Immature natural killer cell (primary cell): ENCODE measurements around the gene TSTD2. TPM values are rescaled to one million over a fixed set of nuclear protein-coding genes. Genes with fewer than 3 reads are reported as not detected.
"Not testable (repeated sequence)": the region's sequence is repeated elsewhere in the genome, so short reads cannot be mapped to it uniquely, and the experiment has no call there.

Experiments
- DNase-seq, 3 donors: peaks; one replicate each; pipeline ENCODE4 v3.0.0; 2022; ENCODE audit warnings: mixed read lengths in 1 of 3
- H3K27ac Mint-ChIP-seq, 6 donors: one replicate each; pipeline ENCODE4 v1.8.0; 2020; ENCODE audit warnings: mixed read lengths in 6 of 6, mild to moderate bottlenecking in 5 of 6, inconsistent platforms in 4 of 6, moderate library complexity in 3 of 6
- H3K27me3 Mint-ChIP-seq, 3 donors: one replicate each; pipeline ENCODE4 v1.8.0; 2020 to 2021; ENCODE audit warnings: low read depth in 3 of 3, mild to moderate bottlenecking in 3 of 3, mixed read lengths in 3 of 3, moderate library complexity in 3 of 3, inconsistent platforms in 1 of 3
- H3K36me3 Mint-ChIP-seq, 3 donors: one replicate each; pipeline ENCODE4 v1.8.0; 2020; ENCODE audit warnings: mixed read lengths in 3 of 3, inconsistent platforms in 2 of 3, mild to moderate bottlenecking in 2 of 3
- H3K4me1 Mint-ChIP-seq, 2 donors: one replicate each; pipeline ENCODE4 v1.8.0; 2020; ENCODE audit warnings: inconsistent platforms in 2 of 2, mild to moderate bottlenecking in 2 of 2, mixed read lengths in 2 of 2, moderate library complexity in 1 of 2
- H3K4me3 Mint-ChIP-seq, 5 donors: one replicate each; pipeline ENCODE4 v1.8.0; 2020; ENCODE audit warnings: mild to moderate bottlenecking in 5 of 5, mixed read lengths in 5 of 5, inconsistent platforms in 3 of 5, moderate library complexity in 3 of 5
- H3K9me3 Mint-ChIP-seq, 6 donors: one replicate each; pipeline ENCODE4 v1.8.0; 2020; ENCODE audit warnings: mild to moderate bottlenecking in 6 of 6, mixed read lengths in 6 of 6, inconsistent platforms in 4 of 6, moderate library complexity in 3 of 6
- polyA plus RNA-seq, 3 donors: library from polyadenylated mRNA; unstranded; fragments of 300-500 nt; fragmentation: Illumina TruSeq; gene quantifications; one replicate each; pipeline ENCODE4 v1.2.3, GENCODE V29; 2021

The TSTD2 gene
- polyA plus RNA-seq, 3 donors from 2014 or later = 9.8 to 10.5 (median 10.0) TPM

- Mint-ChIP-seq H3K4me3 (no peak overlapping the region), H3K9me3 (no peaks in the 10 kb centered on the region), H3K36me3 (peaks cover 0 to 8% (median 2%) of the 10 kb centered on the region in 3 donors), H3K4me1 (peaks cover 8% of the 10 kb centered on the region in 2 donors), H3K27me3 (peaks cover 0 to 12% (median 3%) of the 10 kb centered on the region in 3 donors), H3K27ac (no peak overlapping the region)
- DNase-seq = no peak
Measured at GRCh38 chr9:97594381-97594921, 38.7 kb downstream of the TSTD2 start.

- H3K36me3 Mint-ChIP-seq = peaks cover 0 to 8% (median 2%) of the 10 kb centered on the region in 3 donors
- no peak overlapping the region for H3K4me3 Mint-ChIP-seq
- peaks cover 8% of the 10 kb centered on the region in 2 donors for H3K4me1 Mint-ChIP-seq
- DNase-seq = no peak
- H3K9me3 Mint-ChIP-seq = no peaks in the 10 kb centered on the region
- H3K27ac Mint-ChIP-seq = peak overlapping the region in 1 of 6 donors; percentile 8
- peaks cover 0 to 12% (median 3%) of the 10 kb centered on the region in 3 donors for H3K27me3 Mint-ChIP-seq
Measured at GRCh38 chr9:97593960-97594359, 39.2 kb downstream of the TSTD2 start.

- H3K4me1 Mint-ChIP-seq = no peaks in the 10 kb centered on the region
- H3K36me3 Mint-ChIP-seq = peaks cover 5 to 14% (median 8%) of the 10 kb centered on the region in 3 donors
- H3K9me3 Mint-ChIP-seq = peaks cover 0 to 4% (median 0%) of the 10 kb centered on the region in 6 donors
- no peak overlapping the region for H3K27ac Mint-ChIP-seq
- H3K4me3 Mint-ChIP-seq = no peak overlapping the region
- peaks cover 0 to 13% (median 3%) of the 10 kb centered on the region in 3 donors for H3K27me3 Mint-ChIP-seq
- DNase-seq = no peak
Measured at GRCh38 chr9:97592126-97592525, 41.0 kb downstream of the TSTD2 start.

- peaks cover 0 to 17% (median 3%) of the 10 kb centered on the region in 3 donors for H3K27me3 Mint-ChIP-seq
- no peak overlapping the region for H3K27ac Mint-ChIP-seq
- DNase-seq = no peak
- H3K4me3 Mint-ChIP-seq = no peak overlapping the region
- no peaks in the 10 kb centered on the region for H3K4me1 Mint-ChIP-seq
- H3K36me3 Mint-ChIP-seq = peaks cover 8 to 17% (median 9%) of the 10 kb centered on the region in 3 donors
- peaks cover 0 to 8% (median 0%) of the 10 kb centered on the region in 6 donors for H3K9me3 Mint-ChIP-seq
Measured at GRCh38 chr9:97591535-97591934, 41.6 kb downstream of the TSTD2 start.

- H3K36me3 Mint-ChIP-seq = peaks cover 8 to 17% (median 9%) of the 10 kb centered on the region in 3 donors
- not testable (repeated sequence) for H3K27ac Mint-ChIP-seq, H3K4me1 Mint-ChIP-seq, H3K4me3 Mint-ChIP-seq, DNase-seq
- H3K9me3 Mint-ChIP-seq = peaks cover 0 to 12% (median 0%) of the 10 kb centered on the region in 6 donors
- H3K27me3 Mint-ChIP-seq = peaks cover 0 to 14% (median 3%) of the 10 kb centered on the region in 3 donors
Measured at GRCh38 chr9:97586909-97587308, 46.3 kb downstream of the TSTD2 start.

GRCh38 chr9:97584778-97585177 is 48.4 kb downstream of the TSTD2 start:
- not testable (repeated sequence) for H3K27me3 Mint-ChIP-seq, H3K27ac Mint-ChIP-seq, H3K4me1 Mint-ChIP-seq, DNase-seq, H3K4me3 Mint-ChIP-seq
- Mint-ChIP-seq H3K9me3 (peaks cover 0 to 12% (median 0%) of the 10 kb centered on the region in 6 donors), H3K36me3 (peaks cover 8 to 13% (median 9%) of the 10 kb centered on the region in 3 donors)

- H3K27ac Mint-ChIP-seq, H3K36me3 Mint-ChIP-seq, DNase-seq, H3K9me3 Mint-ChIP-seq, H3K4me3 Mint-ChIP-seq, H3K27me3 Mint-ChIP-seq: not testable (repeated sequence)
- H3K4me1 Mint-ChIP-seq = peaks cover 11 to 13% of the 10 kb centered on the region in 2 donors
Measured at GRCh38 chr9:97581590-97581989, 51.6 kb downstream of the TSTD2 start.

- H3K36me3 Mint-ChIP-seq = peaks cover 0 to 3% (median 0%) of the 10 kb centered on the region in 3 donors
- peaks cover 0 to 9% (median 0%) of the 10 kb centered on the region in 3 donors for H3K27me3 Mint-ChIP-seq
- DNase-seq = no peak
- H3K4me3 Mint-ChIP-seq = no peak overlapping the region
- peaks cover 21 to 25% of the 10 kb centered on the region in 2 donors for H3K4me1 Mint-ChIP-seq
- peaks cover 0 to 4% (median 0%) of the 10 kb centered on the region in 6 donors for H3K9me3 Mint-ChIP-seq
- no peak overlapping the region for H3K27ac Mint-ChIP-seq
Measured at GRCh38 chr9:97579914-97580313, 53.3 kb downstream of the TSTD2 start.

- H3K27ac Mint-ChIP-seq = no peak overlapping the region
Measured at GRCh38 chr9:97578846-97579245, 54.3 kb downstream of the TSTD2 start.

GRCh38 chr9:97577051-97577450 is 56.1 kb downstream of the TSTD2 start:
- Mint-ChIP-seq H3K9me3 (peaks cover 0 to 2% (median 0%) of the 10 kb centered on the region in 6 donors), H3K36me3 (peaks cover 0 to 3% (median 0%) of the 10 kb centered on the region in 3 donors), H3K27me3 (peaks cover 0 to 10% (median 3%) of the 10 kb centered on the region in 3 donors), H3K27ac (no peak overlapping the region), H3K4me1 (peaks cover 29 to 36% of the 10 kb centered on the region in 2 donors), H3K4me3 (peak overlapping the region; percentile 34 to 53 (median 38))
- DNase-seq = no peak

More at GRCh38 chr9:97578846-97579245, 54.3 kb downstream of the TSTD2 start:
- DNase-seq = no peak
- Mint-ChIP-seq H3K36me3 (peaks cover 0 to 3% (median 0%) of the 10 kb centered on the region in 3 donors), H3K4me3 (no peak overlapping the region), H3K4me1 (peaks cover 26 to 31% of the 10 kb centered on the region in 2 donors), H3K9me3 (peaks cover 0 to 2% (median 0%) of the 10 kb centered on the region in 6 donors), H3K27me3 (peaks cover 0 to 10% (median 0%) of the 10 kb centered on the region in 3 donors)

GRCh38 chr9:97575673-97576200 is 57.4 kb downstream of the TSTD2 start:
- no peak for DNase-seq
- Mint-ChIP-seq H3K27ac (peak overlapping the region in 5 of 6 donors; percentile 9 to 95 (median 86)), H3K4me3 (peak overlapping the region; percentile 83 to 100 (median 97)), H3K9me3 (peaks cover 0 to 2% (median 0%) of the 10 kb centered on the region in 6 donors), H3K4me1 (peaks cover 29 to 36% of the 10 kb centered on the region in 2 donors), H3K27me3 (peaks cover 0 to 10% (median 3%) of the 10 kb centered on the region in 3 donors), H3K36me3 (peaks cover 0 to 3% (median 0%) of the 10 kb centered on the region in 3 donors)

- H3K4me1 Mint-ChIP-seq = peaks cover 29 to 36% of the 10 kb centered on the region in 2 donors
- H3K4me3 Mint-ChIP-seq = peak overlapping the region; percentile 83 to 100 (median 97)
- DNase-seq = peak; percentile 47 to 62 (median 57)
- H3K27ac Mint-ChIP-seq = peak overlapping the region; percentile 60 to 95 (median 88)
- H3K36me3 Mint-ChIP-seq, H3K9me3 Mint-ChIP-seq, H3K27me3 Mint-ChIP-seq: not testable (repeated sequence)
Measured at GRCh38 chr9:97574921-97575672, 58.1 kb downstream of the TSTD2 start.

- peaks cover 29 to 36% of the 10 kb centered on the region in 2 donors for H3K4me1 Mint-ChIP-seq
- DNase-seq, H3K9me3 Mint-ChIP-seq, H3K36me3 Mint-ChIP-seq, H3K4me3 Mint-ChIP-seq, H3K27ac Mint-ChIP-seq: not testable (repeated sequence)
- peaks cover 3 to 11% (median 5%) of the 10 kb centered on the region in 3 donors for H3K27me3 Mint-ChIP-seq
Measured at GRCh38 chr9:97574101-97574571, 59.0 kb downstream of the TSTD2 start.
